HTR-8/SVneo (cell line): Measurements from ENCODE around the gene CSNK2B.

Source experiments
- DNase-seq: peaks from one replicate; pipeline ENCODE4 v3.0.0; 2011; ENCODE audit warnings: low spot score, mixed read lengths; ENCODE audit not compliant: insufficient read length
- FAIRE-seq: peaks from 2 replicates; lab custom pipeline; 2011; peaks lifted over from hg19 to GRCh38; lab: Jason Lieb, UNC

Gene CSNK2B

DNA sequence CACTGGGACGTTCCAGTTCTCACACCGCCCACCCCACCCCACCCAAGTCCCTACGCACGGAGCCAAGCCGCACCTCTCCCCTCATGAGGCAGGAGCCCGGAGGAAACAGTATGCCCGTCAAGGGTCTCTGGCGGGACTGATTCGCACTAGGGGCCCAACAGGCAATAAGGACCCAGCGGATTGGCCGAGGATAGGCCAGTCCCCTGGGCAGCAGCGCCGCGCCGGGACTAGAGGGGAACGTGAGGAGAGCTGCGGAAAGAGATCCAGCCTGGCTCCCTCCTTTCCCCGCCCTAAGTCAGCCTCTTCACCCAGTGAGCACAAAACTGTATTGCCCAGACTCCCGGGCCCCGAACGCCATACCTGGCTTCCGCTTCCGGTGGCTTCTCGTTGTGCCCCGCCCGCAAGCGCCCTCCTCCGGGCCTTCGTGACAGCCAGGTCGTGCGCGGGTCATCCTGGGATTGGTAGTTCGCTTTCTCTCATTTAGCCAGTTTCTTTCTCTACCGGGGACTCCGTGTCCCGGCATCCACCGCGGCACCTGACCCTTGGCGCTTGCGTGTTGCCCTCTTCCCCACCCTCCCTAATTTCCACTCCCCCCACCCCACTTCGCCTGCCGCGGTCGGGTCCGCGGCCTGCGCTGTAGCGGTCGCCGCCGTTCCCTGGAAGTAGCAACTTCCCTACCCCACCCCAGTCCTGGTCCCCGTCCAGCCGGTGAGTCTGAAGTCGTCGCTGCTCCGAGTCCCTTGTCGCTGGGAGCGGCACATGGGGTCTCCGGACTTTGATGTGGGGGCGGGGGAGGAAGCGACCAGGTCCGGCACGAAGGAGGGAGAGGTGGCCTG is at the start of gene CSNK2B:
Gene CSNK2B (plus strand): TSS at position 580 of the 836 bp plus-strand sequence. CDS start 752 bp downstream, outside the sequence.
- FAIRE-seq: peak; percentile 60
- DNase-seq: peak; percentile 95

DNA sequence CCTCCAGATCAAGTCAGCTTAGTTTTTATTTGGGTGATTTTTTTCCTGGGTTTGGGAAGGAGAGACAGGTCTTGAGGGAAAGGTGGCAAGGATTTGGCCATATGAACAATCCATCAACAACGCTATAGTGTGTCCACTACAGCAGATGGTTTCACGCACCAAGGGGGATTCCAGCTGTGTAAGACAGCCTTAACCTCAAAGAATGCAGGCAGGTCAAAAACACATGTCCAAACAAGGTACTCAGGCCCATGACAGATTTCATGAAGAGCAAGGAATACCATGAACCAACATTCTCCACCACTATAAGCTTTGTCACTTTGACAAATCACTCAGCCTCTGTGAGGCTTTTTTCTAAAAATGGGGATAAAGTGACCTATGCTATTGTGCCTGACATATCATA is 48.9 kb upstream of the CSNK2B start:
- FAIRE-seq (no peak), DNase-seq (no peak)

DNA sequence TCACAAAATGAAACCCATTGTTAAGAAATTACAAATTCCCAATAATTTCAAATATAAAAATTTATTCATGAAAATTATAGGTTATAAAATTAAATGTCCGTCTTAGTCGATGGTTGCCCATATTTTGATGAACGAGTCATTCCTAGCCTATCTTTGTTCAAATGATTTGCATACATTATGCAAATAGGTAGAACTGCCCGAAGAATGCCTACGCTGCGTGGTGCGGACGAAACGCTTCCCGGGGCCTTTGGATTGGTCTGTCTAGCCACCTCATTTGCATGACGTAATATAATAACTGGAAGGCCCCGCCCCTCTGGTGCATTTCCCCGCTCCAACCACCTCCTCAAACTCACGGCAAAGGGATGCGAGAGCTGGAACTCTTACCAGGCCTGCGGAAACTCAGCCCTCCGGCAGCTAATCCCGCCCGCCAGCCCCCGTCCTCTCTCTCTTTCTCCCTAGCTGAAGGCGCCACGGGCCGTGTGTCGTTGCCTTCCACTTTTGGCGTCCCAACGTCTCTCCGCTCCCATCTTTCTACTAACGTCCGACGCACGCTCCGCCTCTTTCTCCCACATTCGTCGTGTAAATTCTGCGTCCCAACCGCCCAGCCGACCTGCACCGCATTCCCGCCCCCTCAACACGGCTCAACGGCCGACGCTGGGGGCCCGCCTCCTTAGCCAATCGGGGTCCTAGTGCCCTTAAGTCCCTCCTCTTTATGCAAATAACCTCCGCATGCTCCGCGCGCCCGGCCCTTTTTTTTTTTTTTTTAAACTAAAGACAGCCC is 45.9 kb upstream of the CSNK2B start:
- FAIRE-seq (peak; percentile 96), DNase-seq (peak; percentile 98)

DNA sequence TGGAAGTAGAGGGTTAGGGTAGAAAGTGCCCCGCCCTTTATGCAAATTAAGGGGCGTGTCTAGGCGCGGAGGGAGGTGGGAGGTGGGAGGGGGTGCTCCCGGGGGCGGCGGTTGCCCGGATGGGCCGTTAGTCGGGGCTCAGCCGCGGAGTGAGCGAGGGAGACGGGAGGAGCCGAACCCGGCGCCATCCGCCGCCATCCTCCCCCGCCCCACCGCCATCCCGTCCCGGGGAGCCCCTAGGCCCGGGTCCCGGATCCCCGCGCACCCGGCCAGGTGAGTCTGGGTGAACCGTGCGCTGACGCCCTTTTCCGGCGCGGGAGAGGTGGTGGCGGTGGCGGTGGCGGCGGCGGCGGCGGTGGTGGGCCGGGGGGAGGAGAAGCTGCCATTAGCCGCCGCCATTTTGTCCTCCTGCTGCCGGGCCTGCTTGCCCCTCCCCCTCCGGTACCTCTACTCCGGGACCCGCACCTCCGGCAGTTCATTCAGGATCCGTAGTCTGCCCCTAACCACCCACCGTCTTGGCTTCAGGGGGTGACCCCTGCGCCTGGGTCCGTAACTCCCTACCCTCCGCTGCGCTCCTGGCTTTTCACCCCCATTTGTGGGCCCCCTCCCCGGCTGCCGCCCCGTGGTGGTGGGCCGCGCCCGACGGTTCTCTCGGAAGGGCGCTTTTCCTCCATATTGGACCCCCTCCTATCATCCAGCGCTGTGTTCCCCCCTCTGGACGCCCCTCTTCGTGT is 45.1 kb upstream of the CSNK2B start, which contains the start of gene PRRC2A:
Gene PRRC2A (plus strand): TSS at position 130 of the 734 bp plus-strand sequence. CDS start 2,075 bp downstream, outside the sequence.
- FAIRE-seq (no peak), DNase-seq (peak; percentile 73)

DNA sequence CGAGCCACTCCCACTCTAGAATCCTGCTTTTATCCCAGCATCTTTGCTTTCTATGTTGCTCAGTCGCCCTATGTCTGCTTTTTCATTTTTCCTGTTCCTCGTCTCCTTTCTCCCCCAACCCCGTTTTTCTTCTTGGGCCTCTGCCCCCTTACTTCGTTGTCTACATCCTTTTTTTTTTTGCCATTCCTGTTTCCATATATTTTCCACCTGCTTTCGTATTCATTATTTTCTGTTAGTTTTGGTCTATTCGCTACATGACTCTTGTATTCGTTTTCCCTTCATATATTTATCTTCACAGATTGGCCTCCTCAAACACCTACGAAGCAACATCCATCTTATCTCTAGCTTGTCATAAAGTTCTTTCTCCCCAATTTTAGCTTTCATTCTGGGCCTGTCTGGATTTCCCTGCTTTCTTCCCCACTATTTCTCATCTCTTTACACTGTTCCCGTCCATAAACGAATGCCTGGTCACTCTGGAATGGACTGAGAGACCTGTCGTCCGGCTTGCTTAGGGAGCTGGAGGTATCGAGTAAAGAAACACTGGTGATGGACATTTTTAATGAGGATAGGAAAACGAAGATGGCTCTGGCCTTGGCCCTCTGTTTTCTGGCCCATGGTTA is 44.5 kb upstream of the CSNK2B start:
- DNase-seq (no peak), FAIRE-seq (no peak)

DNA sequence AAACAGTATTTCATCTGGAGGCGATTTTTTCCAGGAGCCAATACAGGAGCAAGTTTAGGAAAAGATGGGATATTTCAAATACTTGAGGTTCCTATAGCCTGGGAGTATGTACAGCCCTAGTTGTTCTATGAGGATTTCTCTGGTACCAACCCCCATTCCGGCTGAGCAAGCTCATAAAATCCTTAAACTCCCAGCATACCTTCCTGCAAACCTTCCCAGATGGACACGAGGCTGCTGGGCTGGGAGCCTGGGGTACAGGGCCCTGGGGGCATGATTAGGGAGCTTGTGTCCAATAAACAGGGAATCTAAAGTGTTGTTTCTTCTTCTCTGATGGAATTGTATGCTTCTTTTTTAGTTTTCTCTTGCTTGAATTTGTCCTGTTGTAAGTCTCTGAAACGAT is 43.9 kb upstream of the CSNK2B start:
- DNase-seq (no peak), FAIRE-seq (no peak)

DNA sequence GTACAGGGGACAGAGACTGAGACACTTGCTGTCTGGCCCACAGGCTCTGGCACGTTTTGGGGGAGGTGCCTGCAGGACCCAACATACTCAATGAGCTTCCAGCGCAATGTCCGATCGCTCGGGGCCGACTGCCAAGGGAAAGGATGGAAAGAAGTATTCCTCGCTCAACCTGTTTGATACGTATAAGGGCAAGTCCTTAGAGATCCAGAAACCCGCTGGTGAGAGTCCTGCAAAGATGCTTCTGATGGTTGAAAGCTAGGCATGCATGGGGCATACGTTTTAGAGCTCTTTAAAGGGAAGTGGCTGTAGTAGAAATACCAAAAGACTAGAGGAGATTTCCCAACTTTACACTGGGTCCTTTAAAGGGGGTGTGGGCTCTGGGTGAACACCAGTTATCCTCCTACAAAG is 43.2 kb upstream of the CSNK2B start:
- no peak for DNase-seq
- FAIRE-seq: no peak

DNA sequence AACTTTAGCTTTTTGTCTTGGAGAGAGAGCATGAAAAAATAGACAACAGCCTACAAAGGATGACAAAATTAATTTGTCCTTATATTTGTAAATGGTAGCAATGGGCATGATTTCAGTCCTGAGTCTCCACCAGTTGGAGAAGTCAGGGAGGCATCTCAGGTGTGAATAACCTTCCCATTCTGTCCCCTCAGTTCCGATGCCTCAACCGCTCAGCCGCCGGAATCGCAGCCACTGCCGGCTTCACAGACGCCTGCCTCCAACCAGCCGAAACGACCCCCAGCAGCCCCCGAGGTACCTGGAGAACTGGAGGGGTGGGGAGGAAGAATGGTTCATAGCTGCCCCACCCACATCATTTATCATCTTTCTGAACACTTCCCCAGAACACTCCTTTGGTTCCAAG is 41.8 kb upstream of the CSNK2B start:
- FAIRE-seq: no peak
- DNase-seq: no peak

DNA sequence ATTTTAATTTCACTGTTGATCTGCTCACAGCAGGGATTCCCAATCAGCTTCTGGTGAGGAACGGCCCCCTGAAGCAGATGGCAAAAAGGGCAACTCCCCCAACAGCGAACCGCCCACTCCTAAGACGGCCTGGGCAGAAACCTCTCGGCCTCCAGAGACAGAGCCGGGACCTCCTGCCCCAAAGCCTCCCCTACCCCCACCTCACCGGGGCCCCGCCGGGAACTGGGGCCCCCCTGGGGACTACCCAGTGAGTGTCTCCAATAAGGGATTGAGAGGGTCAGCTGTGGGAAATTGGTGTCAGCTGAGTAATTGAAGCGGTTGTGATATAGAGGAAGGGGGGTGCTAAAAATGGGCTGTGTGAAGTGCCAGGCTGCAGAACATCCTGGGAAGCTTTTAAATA is 38.9 kb upstream of the CSNK2B start:
- DNase-seq (no peak), FAIRE-seq (no peak)

DNA sequence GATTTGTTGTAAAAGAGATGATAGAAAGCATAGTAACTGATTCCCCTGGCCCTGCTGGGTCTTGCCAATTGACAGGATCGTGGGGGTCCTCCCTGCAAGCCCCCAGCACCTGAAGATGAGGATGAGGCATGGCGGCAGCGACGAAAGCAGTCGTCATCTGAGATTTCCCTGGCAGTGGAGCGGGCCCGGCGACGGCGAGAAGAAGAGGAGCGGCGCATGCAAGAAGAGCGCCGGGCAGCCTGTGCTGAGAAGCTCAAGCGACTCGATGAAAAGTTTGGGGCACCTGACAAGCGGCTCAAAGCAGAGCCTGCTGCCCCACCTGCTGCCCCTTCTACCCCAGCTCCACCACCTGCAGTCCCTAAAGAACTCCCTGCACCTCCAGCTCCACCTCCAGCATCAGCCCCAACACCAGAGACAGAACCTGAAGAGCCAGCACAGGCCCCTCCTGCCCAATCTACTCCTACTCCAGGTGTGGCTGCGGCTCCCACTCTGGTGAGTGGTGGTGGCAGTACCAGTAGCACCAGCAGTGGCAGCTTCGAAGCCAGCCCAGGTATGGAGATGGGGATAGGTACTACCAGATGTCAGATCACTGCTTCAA is 38.1 kb upstream of the CSNK2B start:
- DNase-seq: no peak
- no peak for FAIRE-seq

DNA sequence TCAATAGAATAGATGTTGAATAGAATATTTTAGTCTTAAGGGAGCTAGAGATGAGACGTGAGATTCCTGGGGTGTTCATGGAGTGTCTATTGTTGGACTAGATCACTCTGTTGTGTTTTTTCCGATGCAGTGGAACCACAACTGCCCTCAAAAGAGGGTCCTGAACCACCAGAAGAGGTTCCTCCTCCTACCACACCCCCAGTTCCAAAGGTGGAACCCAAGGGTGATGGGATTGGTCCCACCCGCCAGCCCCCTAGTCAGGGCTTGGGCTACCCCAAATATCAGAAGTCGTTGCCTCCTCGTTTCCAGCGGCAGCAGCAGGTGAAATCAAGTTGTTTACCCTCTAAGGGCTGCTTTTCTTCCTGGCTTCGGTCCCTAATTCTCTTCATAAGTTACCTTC is 36.9 kb upstream of the CSNK2B start:
- DNase-seq (no peak), FAIRE-seq (no peak)

DNA sequence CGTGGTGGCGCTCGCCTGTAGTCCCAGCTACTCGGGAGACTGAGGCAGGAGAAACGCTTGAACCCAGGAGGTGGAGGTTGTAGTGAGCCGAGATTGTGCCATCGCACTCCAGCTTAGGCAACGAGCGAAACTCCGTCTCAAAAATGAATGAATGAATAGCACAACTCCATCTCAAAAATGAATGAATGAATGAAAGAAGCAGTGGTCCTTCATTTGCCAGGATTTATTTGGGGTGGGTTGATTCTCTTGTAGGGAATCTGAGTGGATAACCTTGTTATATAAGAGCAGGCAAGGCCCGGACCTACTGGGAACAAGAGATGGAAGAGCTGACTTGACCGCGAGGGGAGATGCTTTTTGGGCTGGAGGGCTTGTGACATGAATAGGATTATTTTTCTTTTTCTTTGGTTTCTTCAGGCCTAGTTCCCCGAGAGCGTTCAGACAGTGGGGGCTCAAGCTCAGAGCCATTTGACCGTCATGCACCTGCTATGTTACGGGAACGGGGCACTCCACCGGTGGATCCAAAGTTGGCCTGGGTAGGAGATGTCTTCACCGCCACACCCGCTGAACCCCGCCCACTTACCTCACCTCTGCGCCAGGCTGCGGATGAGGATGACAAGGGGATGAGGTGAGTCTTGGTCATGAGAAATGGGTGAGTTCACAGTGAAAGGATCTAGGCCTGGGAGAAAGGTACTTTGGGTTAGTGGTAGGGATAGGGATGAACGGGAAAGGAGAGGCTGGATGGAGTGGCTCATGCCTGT is 35.5 kb upstream of the CSNK2B start:
- FAIRE-seq: no peak

DNA sequence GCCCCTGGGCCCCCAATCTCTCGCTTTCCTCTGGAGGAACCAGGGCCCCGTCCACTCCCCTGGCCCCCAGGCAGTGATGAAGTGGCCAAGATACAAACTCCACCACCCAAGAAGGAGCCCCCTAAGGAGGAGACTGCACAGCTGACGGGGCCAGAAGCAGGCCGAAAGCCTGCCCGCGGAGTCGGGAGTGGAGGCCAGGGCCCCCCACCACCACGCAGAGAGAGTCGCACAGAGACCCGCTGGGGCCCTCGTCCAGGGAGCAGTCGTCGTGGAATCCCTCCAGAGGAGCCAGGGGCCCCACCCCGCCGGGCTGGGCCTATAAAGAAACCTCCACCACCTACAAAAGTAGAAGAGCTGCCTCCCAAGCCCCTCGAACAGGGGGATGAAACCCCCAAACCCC is 34.7 kb upstream of the CSNK2B start:
- FAIRE-seq: no peak
- no peak for DNase-seq

More for the DNA sequence above, 35.5 kb upstream of the CSNK2B start:
- no peak for DNase-seq

DNA sequence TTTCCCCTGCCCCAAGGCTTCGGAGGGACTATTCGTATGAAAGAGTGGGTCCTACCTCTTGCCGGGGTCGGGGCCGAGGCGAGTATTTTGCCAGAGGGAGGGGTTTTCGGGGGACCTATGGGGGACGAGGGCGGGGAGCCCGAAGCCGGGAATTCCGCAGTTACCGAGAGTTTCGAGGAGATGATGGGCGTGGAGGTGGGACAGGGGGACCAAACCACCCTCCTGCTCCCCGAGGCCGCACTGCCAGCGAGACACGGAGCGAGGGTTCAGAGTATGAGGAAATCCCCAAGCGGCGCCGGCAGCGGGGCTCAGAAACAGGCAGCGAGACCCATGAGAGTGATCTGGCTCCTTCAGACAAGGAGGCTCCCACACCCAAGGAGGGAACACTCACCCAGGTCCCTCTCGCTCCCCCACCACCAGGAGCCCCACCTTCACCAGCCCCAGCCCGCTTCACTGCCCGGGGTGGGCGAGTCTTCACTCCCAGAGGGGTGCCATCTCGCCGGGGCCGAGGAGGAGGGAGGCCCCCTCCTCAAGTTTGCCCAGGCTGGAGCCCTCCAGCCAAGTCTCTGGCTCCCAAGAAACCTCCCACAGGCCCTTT is 34.1 kb upstream of the CSNK2B start:
- no peak for FAIRE-seq

DNA sequence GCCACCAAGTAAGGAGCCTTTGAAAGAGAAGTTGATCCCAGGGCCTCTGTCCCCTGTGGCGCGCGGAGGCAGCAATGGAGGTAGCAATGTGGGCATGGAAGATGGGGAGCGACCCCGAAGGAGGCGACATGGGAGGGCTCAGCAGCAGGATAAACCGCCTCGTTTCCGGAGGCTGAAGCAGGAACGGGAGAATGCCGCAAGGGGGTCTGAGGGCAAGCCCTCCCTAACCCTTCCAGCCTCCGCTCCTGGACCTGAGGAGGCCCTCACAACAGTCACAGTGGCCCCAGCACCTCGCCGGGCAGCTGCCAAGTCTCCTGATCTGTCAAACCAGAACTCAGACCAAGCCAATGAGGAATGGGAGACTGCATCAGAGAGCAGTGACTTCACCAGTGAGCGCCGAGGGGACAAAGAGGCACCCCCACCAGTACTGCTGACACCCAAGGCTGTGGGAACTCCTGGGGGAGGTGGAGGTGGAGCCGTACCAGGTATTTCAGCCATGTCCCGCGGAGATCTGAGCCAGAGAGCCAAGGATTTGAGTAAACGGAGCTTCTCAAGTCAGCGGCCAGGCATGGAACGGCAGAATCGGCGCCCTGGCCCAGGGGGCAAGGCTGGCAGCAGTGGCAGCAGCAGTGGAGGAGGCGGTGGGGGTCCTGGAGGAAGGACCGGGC is 33.5 kb upstream of the CSNK2B start:
- DNase-seq: no peak
- FAIRE-seq: no peak

More for the DNA sequence above, 34.1 kb upstream of the CSNK2B start:
- no peak for DNase-seq

DNA sequence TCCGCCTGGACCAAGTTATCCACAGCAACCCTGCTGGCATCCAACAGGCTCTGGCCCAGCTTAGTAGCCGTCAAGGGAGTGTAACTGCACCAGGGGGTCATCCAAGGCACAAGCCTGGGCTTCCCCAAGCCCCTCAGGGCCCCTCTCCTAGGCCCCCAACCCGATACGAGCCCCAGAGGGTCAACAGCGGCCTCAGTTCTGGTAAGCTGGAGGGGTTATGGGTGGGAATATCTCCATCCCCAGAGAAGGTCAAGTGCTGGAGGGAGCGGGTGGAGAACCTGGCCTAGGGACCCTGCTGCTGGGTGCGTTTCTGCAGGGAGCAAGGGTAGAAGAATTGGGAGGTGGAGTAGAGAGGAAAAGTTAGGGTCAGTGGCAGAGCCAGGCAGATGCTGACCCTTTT is 32.4 kb upstream of the CSNK2B start:
- FAIRE-seq (no peak), DNase-seq (no peak)

DNA sequence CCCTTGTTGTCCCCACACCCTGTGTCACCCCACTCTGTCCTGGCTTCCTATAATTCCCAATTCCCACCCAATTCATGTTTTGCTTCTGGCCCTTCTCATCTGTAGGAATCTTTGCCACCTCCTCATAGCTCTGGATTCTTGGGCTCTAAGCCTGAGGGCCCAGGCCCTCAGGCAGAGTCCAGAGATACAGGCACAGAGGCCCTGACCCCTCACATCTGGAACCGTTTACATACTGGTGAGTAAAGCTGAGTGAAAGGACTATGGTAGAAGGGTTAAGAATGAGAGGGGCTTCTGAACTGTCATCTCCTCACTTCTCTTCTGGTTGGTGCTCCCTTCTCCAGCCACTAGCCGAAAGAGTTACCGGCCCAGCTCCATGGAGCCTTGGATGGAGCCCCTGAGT is 31.7 kb upstream of the CSNK2B start:
- FAIRE-seq (no peak), DNase-seq (no peak)

DNA sequence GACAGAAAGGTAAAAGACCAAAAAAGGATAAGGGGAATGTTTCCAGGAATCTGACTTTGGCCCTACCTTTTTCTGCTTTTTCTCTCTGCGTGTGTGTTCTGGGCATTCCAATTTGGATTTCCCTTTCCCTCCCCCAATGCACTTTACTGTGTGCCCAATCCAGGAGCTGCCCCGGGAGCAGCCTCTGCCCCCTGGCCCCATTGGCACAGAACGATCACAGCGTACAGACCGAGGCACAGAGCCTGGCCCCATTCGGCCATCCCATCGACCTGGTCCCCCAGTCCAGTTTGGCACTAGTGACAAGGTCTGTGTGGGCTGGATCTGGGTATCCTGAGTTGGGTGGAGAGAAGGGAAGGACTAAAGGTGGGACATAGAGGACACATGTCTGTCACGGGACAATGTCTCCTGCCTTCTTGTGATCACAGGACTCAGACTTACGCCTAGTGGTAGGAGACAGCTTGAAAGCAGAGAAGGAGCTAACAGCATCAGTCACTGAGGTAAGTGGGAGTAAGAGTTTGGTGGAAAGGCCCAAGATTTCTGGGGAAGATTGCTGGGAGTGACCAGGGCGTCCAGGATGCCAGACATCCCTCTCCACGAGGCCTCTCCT is 30.8 kb upstream of the CSNK2B start:
- FAIRE-seq (no peak), DNase-seq (no peak)
